Spleen (tissue), 7 donors: ENCODE data around the gene BOD1.

ENCODE experiments used
- POLR2AphosphoS5 ChIP-seq, 3 donors: sonication (generic); formaldehyde crosslinking; IDR thresholded peaks; one replicate each; pipeline ENCODE4 v1.5.1; 2017; ENCODE audit warnings: antibody characterized with exemption in 3 of 3
- TF ChIP-seq, protein P1 (sequence below), 11 experiments: fragments of 200-600 bp in 7 of 11; fragments of 450-650 bp in 4 of 11; sonication (generic) in 4 of 11; IDR thresholded peaks in 8 of 11; conservative IDR thresholded peaks in 3 of 11; 1 replicate in 7 of 11; 2 replicates in 4 of 11; pipeline versions ENCODE4 v1.4.0 to v1.8.0; 2016 to 2021; ENCODE audit warnings: antibody characterized with exemption in 11 of 11, inconsistent platforms in 4 of 11, mild to moderate bottlenecking in 1 of 11
- donor health status: DM: no; HTN: no; CAD: no; lungs with moderate emphysema.
- donor health status: DM: no; HTN: no; CAD: no.
- donor health status: DM: no; HTN: no; CAD: no.

DNA sequence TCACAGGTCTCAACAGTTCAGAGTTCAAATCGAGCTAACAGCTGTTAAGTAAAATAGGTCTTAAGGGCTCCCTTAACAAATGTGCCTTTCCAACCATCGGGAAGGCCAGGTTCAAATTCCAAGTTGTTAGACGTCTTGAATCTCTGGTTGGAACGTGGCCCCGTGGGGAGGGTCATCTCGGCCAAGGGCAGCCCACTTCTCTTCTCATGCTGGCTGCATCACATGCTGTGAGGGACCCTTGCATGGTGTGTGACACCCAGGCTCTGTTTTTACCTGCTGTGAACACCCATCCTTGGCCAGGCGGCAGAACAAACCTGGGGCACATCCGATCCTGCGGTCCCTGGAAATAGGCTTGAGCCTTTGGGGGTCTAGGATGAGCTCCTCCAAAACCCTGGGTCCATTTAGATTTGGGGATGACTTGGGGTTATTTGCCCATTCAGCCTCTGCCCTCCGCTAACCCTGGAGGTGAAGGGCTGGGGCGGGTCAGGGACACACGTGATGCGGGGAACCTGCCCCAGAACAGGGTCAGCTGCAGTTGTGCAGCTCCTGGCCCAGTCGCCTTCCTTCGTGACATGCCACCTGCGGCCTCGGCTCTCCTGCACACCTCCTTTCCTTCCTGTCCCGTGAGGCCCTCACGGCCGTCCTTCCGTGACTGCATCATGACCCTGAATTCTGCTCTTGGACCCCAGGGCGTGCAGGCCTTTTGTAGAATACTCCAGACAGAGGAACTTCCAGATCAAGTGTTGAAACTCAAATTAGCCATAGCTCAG lies 45.9 kb downstream of the BOD1 start:
- TF ChIP-seq, protein P1, sequence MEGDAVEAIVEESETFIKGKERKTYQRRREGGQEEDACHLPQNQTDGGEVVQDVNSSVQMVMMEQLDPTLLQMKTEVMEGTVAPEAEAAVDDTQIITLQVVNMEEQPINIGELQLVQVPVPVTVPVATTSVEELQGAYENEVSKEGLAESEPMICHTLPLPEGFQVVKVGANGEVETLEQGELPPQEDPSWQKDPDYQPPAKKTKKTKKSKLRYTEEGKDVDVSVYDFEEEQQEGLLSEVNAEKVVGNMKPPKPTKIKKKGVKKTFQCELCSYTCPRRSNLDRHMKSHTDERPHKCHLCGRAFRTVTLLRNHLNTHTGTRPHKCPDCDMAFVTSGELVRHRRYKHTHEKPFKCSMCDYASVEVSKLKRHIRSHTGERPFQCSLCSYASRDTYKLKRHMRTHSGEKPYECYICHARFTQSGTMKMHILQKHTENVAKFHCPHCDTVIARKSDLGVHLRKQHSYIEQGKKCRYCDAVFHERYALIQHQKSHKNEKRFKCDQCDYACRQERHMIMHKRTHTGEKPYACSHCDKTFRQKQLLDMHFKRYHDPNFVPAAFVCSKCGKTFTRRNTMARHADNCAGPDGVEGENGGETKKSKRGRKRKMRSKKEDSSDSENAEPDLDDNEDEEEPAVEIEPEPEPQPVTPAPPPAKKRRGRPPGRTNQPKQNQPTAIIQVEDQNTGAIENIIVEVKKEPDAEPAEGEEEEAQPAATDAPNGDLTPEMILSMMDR (IDR thresholded peaks at IDR 0.05 in 8 of 11, conservative IDR thresholded peaks at IDR 0.05 in 3 of 11) = no peak
- no peak for TF ChIP-seq POLR2AphosphoS5 (IDR thresholded peaks at IDR 0.05)
